Posterior vena cava (tissue), 2 donors: ENCODE results near the gene GNB1. TPM values are rescaled to one million over a fixed set of nuclear protein-coding genes. Genes with fewer than 3 reads are reported as not detected.

Source experiments
- DNase-seq: peaks from one replicate; pipeline ENCODE4 v3.0.0-alpha.2; 2020; ENCODE audit warnings: low spot score
- intact Hi-C, 2 donors: fragments of 100-400 bp; cut with DNase I; formaldehyde crosslinking; loops; one replicate each; pipeline versions ENCODE4 v1.14.1 to v1.14.2; 2022 to 2023
- total RNA-seq, 2 donors: library from RNA; stranded (reverse); fragmentation: NEBNext Ultra II Directional; extraction: Animal tissue kit (Norgen Biotek cat#: 25700); gene quantifications; one replicate each; pipeline ENCODE4 v1.2.1, GENCODE V29; 2021
- donor health status: DM: yes; HTN: yes; CAD: no.
- donor health status: DM: yes; HTN: yes; CAD: no.

The GNB1 gene
- total RNA-seq, 2 donors from 2014 or later = 318 to 379 TPM

DNA sequence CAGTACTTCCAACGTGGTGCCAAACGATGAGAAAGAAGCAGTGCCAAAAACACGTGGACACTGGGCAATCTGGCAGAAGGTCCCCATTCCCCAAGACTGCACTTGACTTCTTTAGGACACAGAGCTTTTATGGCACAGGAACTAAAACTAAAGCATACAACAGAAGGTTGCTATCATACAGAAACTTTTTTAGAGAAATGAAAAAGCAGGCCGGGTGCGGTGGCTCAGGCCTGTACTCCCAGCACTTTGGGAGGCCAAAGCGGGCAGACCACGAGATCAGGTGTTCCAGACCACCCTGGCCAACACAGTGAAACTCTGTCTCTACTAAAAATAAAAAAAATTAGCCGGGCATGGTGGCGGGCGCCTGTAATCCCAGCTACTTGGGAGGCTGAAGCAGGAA lies 43.0 kb downstream of the GNB1 start:
- intact Hi-C loops = no loop called here
- no peak for DNase-seq

GRCh38 chr1:1847061-1847850 lies 43.6 kb downstream of the GNB1 start:
- intact Hi-C loops = no loop called here
- no peak for DNase-seq

DNA sequence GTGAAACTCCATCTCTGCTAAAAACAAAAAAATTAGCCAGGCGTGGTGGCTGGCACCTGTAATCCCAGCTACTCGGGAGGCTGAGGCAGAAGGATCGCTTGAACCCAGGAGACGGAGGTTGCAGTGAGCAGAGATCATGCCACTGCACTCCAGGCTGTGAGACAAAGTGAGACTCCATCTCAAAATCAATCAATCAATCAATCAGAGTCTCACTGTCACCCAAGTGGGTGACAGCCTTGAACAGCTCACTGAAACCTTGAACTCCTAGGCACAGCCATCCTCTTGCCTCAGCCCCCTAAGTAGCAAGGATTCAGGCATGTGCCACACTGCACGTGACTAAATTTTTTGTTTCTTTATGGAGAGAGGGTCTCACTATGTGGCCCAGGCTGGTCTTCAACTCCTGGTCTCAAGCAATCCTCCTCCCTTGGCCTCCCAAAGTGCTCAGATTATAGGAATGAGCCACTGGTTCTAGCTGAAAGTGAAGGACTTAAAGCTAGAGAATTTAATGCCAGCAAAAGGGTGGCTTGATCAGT lies 44.4 kb downstream of the GNB1 start:
- no peak for DNase-seq
- intact Hi-C loops = no loop called here

- no peak for DNase-seq
- intact Hi-C loops = loop anchor here in 1 of 2 donors (1.0 kb wide), 1 partner anchor 41 kb away; no protein-coding TSS in a partner anchor
Measured at GRCh38 chr1:1842360-1843146, 48.3 kb downstream of the GNB1 start.

DNA sequence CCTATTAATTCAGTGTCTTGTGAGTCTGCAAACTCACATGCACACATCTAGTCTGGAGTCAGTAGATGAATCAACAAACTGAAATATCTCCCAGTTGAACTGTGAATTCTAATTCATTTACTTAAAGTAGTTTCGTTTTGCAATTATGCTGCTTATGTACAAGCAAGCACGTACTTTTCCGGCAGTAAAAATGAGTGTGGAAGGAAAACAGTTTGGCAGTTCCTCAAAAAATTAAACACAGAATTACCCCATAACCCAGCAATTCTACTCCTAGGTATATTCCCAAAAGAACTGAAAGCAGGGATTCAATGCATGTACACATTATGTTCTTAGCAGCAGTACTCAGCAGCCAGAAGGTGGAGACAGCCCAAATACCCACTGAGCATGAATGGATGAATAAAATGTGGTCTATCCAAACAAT lies 49.3 kb downstream of the GNB1 start:
- no peak for DNase-seq
- intact Hi-C loops = no loop called here

DNA sequence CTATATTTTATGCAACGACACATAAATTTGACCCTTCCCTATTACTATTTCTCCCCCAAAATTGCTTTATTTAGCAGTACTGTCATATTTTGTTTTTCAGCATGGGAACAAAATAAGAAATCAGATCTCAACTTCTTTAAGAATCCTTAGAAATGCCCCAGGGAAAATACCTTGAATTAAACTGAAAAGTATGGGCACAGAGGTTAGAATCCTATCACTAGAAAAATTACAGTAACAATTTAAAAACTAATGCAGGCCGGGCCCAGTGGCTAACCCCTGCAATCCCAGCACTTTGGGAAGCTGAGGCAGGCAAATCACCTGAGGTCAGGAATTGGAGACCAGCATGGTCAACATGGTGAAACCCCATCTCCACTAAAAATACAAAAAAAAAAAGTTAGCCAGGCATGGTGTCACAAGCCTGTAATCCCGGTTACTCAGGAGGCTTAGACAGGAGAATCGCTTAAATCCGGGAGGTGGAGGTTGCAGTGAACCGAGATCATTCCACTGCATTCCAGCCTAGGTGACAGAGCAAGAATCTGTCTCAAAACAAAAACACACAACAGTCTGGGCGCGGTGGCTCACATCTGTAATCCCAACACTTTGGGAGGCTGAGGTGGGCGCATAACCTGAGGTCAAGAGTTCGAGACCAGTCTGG lies 51.4 kb downstream of the GNB1 start:
- intact Hi-C loops = no loop called here
- no peak for DNase-seq

GRCh38 chr1:1836119-1836518 lies 54.8 kb downstream of the GNB1 start:
- DNase-seq = no peak
- intact Hi-C loops = no loop called here

GRCh38 chr1:1835546-1835945 lies 55.3 kb downstream of the GNB1 start:
- intact Hi-C loops = no loop called here
- no peak for DNase-seq

DNA sequence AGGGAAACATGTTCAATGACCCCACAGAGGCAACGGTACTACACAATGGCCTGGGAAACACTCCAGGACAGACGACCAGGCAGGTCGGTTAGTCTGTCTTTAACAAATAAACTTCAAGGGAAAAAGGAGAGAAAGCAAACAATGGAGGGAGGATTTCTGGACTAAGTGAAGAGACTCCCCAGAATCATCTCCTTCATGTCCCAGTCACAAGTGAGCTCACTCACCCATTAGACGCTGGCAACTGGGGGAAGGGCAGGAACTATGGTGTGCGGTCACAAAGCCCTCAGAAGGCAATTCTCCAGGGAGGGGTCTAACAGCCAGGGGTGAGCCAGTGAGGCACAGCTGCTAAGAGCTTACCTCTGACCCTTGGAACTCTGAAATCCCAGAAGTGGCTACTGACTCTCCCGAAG lies 57.0 kb downstream of the GNB1 start:
- DNase-seq = no peak
- intact Hi-C loops = no loop called here

DNA sequence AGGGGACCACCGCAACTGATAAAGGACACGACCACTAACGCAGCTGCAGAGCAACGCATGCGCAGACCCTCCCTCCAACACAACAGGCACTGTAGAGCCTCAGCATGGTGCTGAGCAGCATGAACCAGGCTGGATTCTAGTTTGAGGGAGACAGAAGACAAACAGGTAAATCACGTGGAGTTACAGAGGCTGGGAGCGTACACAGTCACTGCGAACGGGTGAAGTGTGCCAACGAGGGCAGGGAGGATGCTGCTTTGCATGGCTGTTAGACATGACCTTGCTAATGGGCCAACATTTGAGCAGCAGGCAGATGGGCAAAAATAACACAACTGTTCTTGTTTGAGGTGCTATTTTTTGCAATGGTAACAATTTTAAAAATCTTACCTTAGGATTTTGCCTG lies 57.4 kb downstream of the GNB1 start:
- DNase-seq = no peak
- intact Hi-C loops = no loop called here

- intact Hi-C loops = no loop called here
- DNase-seq = no peak
Measured at GRCh38 chr1:1832820-1833219, 58.1 kb downstream of the GNB1 start.

DNA sequence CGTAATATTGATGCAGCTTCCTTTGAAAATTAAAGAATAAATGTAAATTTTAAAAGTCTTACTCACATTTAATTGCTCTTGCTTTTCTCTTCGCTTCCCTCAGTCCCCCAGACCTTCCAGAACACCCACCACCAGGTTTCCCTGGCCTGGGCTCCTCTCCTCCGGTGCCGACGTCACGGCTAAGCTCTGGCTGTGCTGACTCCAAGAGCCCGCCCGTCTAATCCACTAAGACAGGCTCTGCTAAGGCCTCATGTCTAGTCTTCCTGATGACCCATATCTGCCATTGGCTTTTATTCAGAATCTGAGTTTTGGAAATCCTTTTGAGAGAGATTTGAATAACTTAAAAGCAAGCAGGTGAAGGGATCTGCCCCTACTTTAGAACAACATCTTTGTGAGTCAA lies 58.7 kb downstream of the GNB1 start:
- no peak for DNase-seq
- intact Hi-C loops = no loop called here

DNA sequence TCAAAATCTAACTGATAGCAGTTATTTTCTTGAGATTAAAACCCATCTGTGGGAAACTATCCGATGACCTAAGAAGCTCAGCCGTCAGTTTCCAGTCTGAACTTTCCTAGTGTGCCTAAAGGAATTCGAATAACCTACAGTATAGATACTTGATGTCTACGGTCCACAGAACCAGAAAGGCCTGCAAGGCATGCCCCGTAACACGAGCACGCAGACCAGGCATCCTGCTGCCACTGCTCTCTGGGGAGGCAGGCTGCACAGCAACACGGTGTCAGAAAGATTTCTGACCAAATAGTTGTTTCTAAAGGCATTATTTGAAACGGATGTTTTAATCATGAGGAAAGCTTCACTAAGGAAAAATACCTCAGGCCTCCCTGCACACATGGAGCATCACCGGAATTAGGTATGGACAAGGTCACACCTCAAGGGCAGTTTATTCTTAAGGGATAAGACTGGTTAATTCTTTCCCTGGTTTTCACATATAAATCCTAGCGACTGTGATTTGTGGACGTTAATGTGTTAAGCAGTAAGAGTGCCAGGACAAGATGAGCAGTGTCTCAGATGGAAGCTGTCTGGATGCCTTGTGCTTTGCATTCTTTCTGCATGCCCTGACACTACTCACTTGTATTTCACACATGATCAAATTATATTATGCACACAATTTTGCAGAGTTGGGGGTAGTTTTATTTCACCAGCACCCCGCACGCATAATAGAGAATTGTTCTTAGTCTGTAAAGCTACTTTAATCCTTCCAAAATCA lies 63.6 kb downstream of the GNB1 start:
- no peak for DNase-seq

GRCh38 chr1:1826356-1827088 lies 64.4 kb downstream of the GNB1 start:
- intact Hi-C loops = no loop called here

More for the DNA sequence above, 63.6 kb downstream of the GNB1 start:
- intact Hi-C loops = no loop called here

GRCh38 chr1:1825217-1825616 lies 65.7 kb downstream of the GNB1 start:
- intact Hi-C loops = no loop called here
- DNase-seq = no peak

More at GRCh38 chr1:1826356-1827088, 64.4 kb downstream of the GNB1 start:
- no peak for DNase-seq

DNA sequence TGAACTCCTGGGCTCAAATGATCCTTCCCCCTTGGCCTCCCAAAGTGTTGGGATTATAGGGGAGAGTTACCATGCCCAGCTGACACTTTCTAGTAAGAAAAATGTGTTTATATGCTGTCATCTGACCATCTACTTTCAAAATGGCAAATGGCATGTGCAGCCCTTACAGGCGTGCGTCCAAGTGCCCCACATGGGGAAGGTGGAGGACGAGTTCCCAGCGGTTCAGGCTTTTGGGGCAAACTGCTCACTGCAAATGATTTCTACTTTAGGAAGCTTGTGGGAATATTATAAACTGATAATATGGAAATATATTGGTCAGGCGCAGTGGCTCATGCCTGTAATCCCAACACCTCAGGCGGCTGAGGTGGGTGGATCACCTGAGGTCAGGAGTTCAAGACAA lies 71.1 kb downstream of the GNB1 start:
- DNase-seq = no peak
- intact Hi-C loops = loop anchor here in 1 of 2 donors (10.0 kb wide), 1 partner anchor 825 kb away; no protein-coding TSS in a partner anchor

DNA sequence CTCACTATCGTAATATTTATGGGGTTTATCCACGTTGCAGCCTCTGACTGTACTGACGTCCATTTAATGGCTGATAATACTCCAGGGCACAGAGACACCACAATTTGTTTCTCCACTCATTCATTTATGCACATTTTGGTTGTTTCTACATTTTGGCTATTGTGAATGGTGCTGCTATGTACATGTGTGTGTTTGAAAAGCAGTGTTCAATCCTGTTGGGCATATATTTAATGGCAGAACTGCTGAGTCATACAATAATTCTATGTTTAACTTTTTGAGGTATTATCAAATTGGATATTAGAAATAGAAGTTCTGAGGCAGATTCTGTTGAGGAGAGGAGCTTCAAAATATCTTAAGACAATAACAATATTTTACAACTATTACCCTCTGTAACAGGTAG lies 73.7 kb downstream of the GNB1 start:
- DNase-seq = no peak
- intact Hi-C loops = loop anchor here in 1 of 2 donors (10.0 kb wide), 1 partner anchor 828 kb away; no protein-coding TSS in a partner anchor

DNA sequence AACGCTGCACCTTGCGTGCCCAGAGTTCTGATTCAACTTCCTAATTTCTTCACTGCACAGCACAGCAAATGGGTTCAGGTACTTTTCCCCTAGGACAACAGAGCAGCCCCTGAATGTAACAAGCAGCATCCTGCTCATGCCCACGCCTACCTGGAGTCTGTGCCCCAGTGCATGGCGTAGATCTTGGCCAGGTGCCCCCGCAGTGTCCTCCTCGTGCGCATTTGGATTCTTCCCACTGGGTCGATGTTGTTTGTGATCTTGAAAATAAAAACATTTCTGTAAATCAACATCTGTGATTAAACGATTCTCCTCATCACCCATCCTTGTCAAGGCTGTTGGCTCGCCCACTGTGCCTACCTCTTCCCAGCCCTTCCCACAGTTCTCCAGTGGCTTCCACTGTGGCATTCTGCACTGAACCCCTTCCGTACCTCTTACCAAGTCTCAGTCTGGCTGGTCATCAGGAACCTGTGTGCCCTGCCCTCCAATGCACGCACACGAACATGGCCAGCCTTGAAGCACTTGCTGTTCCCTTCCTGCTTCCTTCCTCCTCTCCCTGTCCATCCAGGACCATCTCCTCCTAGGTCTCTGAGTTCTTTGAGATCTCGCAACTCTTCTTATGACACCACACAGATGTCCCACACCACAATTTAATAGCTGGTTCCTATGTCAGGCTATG lies 75.1 kb downstream of the GNB1 start:
- intact Hi-C loops = loop anchor here in 1 of 2 donors (10.0 kb wide), 1 partner anchor 829 kb away; no protein-coding TSS in a partner anchor
- DNase-seq = no peak
